Stimulated activated CD8-positive, alpha-beta memory T cell treated with anti-CD3 and anti-CD28 coated beads, Interleukin-2, amount 100 ng/mL, for 1 hour (primary cell): ENCODE data around the gene SLC22A4.

Source experiments
- DNase-seq, 2 donors: peaks; one replicate each; pipeline ENCODE4 v3.0.0-alpha.2; 2020; ENCODE audit warnings: low read depth in 2 of 2

SLC22A4 gene

DNA sequence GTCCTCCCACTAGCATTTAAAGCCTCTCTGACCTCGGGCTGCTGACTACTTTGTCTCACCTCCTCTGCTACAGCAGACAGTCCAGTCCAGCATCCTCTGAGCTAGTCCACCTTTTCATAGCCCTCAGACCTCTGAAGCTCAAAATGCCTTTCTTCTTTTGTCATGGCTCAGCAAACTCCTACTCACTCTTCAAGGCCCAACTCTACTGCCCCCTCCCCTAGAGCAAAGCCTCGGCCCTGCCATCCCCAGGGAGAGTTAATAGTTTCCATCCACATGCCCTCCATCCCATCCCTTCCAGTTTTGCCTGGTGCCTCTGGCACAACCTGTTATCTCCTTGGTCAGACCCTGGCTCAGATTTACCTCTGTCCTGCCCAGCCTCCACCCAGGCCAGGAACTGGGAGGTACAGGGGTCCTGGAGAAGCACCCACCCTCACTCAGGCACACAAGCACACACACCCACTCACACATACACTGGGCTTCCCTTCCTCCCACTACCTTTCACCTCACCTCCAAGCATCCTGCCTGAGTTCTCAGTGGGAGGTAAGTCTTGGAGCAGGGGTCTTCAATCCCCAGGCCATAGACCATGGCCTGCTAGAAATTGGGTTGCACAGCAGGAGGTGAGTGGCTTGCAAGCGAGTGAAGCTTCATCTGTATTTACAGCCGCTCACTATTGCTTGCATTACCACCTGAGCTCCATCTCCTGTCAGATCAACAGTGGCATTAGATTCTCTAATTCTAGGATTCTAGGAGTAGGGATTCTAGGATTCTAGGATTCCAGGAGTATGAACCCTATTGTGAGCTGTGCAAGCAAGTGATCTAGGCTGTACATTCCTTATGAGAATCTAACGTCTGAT, 18.6 kb upstream of the SLC22A4 start:
- no peak for DNase-seq

DNA sequence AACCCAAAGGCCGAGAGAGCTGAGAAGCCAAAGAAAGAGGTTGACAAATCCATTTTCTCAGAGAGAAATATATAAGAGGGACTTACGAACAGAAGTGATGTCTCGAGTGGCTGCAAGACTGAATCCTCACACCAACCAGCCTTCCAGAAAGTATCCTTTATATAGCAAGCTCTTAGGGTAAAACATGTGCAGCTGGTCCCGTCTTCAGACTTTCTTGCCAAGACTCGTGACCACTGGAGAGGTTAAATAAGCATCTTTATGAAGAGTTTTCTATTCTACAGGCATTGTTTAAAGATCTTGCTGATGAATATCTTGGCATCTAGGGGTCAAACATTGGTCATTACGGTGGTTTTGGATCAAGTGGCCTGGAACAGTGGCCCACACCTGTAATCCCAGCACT, 16.9 kb upstream of the SLC22A4 start:
- DNase-seq = no peak

DNA sequence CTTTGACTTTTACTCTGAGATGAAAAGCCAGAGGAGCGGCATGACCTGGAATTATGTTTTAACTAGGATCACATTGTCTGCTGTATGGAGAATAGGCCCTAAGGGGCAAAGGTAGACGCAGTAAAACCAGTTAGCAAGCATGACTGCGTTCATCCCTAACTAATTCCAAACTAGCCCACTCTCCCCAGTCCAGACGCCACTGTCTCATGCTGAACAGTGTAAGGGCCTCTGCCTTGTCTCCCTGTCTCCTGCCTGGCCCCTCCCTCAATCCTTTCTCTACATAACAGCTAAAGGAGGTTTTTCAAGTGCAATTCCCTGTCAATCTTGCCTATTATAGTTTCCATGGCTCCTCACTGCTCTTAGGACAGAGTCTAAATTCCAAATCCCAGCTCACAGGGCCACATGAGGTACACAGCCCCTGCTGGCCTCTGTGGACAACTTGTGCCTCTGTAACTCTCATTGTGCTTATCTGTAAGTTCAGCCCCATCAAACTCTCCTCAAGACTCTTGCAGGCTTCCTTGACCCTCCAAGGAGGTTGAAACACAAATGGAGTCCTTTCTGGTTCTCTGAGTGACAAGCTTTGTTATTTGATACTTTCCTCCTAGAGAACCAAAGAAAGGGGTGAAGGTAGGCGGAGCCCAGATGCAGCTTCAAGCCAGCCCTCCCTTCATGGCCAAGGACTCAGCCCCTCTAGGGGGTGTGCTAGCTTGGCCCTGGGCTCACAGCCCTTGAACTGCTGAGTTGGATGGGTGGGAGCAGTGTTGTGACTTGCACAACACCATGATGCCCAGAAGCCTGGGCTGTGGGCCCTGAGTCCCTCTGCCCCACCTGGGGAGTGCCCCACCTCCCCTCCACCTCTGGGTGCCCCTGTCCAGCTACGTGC, 16.0 kb upstream of the SLC22A4 start:
- no peak for DNase-seq

DNA sequence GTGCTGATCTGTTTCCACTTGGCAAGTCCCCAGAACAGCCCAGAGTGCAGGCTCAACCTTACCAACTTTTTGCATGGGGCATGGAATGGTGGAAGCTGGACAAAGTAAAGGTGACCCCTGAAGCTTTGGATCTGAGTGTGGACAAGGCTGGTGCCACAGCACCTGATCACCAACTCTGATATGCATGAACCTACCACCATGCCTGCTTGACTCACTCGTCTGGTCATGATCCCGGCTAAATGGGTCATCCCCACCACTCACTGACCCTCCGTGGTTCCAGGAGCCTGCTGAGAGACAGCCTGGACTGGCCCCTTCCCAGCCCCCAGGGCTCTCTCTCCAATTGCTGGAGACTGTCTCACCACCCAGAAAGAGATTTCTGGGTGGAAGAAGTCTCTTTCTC, 14.4 kb upstream of the SLC22A4 start:
- no peak for DNase-seq

DNA sequence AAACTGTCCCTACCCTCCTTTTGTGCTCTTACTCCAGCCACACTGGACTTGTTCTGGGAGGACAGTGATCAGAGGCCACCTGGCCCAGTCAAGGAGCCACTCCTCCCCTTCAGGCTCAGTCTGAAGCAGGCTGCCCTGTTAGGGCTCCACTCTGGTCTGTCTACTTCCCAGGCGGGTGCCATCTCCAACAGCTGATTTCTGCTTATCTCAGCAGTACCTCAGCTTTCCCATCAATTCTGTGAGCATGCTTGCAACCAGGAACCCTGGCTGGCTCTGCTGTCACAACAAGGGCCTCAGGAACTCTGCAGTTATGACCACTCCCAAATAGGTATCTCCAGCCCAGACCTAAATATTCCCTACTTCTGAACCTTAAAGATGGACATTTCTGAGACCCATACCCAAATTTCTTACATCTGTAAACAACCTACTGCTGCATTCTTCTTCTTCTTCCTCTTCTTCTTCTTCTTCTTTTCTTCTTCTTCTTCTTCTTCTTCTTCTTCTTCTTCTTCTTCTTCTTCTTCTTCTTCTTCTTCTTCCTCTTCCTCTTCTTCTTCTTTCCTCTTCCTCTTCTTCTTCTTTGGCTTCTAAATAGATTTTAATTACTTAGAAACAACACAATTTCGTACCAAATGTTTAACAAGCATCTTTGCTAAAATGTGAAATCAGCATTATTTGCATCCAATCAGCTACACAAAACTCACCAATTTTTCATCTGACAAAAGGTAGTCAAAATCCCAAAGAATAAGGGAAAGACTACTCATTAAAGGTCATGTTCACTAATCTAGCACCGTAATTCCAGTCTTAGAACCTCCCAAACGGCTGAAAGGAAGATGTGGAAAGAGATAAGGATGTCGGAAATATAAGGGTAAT, 13.6 kb upstream of the SLC22A4 start:
- no peak for DNase-seq

DNA sequence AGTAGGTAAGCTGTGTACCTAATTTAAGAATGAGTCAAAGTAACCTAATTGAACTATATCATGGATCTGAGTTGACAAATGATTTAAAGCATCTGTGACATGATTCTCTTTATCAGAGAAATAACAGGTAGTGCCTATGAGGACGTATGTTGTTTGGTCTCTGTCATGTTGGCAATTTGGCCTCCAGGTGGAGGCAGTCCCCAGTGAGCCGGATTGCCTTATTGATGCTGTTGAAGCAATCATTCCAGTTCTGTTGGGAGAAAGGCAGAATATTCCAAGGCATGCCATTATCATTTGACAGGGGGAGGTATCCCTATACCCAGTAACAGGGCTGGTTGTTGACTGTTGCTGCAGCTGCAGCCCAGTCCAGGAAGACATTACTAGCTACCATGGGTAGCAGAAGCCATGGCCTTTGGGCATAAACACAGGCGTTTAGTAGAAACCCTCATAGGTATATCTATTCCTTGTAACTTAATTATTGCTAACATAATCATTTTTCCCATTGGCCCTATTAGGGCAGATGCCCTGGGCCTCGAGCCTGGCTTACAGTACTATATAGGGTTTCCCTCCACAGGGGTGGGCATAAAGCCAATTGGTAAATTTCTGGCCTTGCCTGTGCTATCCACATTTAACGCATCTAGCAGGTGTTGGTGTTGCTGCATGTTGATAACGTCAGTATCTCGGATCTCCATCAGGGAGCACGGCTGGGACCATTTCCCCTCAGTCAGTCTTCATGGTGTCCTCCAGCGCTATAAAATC, 12.2 kb upstream of the SLC22A4 start:
- no peak for DNase-seq

DNA sequence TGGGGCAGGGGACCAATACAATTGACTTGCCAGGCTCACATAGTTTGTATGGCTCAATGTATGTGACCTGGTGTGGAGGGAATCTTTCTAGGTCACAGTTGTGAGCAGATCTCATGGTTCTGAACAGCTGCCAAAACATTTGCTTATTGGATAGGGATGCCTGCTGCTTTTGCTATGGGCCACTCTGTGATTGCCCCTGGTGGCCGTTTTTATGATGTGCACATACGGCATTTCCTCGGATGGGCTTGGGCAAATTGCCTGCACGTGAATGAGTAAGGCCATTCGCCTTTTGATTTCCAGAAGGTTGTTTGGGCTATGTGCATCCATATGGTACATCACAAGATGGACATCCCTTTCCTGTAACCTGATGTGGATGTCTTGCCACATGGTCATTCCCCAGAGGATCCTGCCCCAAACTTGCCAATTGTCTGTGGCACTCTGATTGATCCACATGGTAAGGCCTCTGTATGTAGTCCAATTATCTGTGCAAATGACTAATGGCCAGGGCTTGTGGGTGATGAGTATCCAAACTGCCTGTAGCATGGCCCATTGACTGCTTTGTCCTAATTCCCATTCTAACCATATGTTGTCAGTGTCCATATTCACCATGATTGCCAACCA, 10.7 kb upstream of the SLC22A4 start:
- no peak for DNase-seq

DNA sequence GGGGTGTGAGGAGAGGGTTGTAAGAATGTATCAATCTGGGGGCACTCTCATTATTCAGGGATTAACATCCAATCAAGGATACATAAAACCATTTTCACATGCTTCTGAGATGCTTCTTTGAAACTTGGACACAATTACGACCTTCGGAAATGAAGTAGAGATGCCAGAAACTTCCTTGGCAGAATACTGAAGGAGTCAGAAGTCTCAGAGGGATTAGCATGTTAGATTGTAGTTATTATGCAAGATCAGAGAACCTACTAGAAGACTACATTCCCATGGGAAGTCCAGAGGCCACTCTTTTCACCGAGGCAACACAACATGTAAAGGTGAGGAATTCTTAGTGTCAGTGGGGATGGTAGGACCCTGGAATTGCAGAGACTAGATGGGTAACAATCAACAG, 5.1 kb upstream of the SLC22A4 start:
- no peak for DNase-seq

DNA sequence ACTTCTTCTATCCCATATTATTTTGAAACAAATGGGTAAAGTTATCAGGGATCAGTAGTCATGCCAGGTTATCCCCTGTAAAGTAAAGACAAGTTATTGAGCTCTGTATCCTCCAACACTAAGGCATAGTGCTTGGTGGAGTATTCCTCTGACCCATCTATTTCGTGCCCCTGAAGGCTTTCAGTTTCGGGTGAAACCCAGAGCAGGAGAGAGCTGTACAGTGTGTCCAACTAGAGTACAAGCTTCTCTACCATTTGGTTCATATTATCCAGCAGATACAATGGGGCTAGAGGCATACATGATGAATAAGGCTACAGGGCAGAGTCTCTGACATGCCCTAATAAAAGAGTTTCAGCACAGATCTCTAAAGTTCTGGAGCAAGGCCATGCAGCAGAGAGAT, 3.2 kb upstream of the SLC22A4 start:
- no peak for DNase-seq

DNA sequence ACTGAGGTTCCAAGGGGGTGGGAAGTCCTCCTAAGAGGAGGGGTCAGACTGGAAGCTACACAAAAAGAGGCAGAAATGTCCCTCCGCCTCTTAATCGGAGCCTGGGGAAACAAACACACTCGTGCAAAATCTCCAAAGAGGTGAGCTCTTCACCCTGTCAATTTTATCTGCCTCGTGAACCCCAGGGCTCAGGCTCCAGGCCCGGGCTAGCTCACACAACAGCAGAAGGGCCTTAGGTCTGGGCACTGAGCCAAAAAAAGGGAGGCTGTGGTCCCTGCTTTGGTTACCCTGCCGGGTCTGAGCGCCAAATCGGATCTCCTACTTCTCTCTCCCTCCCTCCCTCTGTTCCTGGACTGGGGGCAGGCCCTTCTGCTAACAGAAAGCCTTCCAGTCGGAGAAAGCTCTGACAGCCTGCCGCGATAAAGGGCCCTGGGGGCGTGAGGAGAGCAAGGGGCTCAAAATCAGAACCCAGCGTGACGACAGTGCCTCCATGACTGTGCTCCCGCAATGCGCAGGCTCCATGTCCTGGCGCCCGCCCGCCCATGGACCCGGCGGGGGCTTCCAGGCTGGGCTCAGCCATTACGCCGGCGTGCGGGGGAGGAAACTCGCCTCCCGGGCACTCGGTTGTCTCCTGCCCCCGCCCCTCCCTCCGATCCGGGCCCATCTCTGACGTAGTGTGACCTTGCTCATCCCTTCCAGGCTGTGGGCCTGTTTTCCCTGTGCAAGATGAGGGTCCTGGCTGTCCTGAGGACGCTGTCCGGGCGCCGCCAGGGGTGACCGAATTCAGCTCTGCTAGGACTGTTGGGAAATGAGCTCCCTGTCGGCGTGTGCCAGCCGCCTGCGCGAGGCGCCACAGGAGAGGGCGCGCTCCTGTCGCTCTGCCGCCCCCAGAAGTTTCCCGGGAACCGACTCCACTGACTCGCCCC, 865 bp upstream of the SLC22A4 start:
- peak; percentile 27 to 55 for DNase-seq

DNA sequence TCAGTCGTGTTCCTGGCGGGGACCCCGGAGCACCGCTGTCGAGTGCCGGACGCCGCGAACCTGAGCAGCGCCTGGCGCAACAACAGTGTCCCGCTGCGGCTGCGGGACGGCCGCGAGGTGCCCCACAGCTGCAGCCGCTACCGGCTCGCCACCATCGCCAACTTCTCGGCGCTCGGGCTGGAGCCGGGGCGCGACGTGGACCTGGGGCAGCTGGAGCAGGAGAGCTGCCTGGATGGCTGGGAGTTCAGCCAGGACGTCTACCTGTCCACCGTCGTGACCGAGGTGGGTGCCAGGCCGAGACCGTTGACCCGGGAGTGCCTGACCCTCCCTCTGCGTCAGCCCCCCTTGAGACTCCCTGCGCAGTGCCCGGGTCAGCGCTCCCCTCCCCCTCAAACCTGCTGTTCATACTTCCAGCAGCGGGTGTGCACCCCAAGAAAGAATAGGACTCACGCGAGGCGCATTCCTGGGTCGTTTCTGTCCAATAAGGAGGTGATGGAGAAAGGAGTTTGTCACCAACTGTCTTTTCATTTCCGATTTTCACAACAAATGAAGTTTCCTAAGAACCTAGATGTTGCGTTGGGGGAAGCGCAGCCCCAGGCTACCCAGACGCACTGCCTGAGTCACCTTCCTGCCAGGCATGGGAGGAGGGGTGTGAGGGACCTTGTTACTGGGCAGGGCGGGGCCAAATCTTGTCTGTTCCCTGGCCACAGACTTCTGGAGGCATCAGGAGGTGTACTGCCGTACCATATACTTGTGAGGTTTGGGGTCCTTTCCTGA, 722 bp downstream of the SLC22A4 start:
- DNase-seq = peak; percentile 29

DNA sequence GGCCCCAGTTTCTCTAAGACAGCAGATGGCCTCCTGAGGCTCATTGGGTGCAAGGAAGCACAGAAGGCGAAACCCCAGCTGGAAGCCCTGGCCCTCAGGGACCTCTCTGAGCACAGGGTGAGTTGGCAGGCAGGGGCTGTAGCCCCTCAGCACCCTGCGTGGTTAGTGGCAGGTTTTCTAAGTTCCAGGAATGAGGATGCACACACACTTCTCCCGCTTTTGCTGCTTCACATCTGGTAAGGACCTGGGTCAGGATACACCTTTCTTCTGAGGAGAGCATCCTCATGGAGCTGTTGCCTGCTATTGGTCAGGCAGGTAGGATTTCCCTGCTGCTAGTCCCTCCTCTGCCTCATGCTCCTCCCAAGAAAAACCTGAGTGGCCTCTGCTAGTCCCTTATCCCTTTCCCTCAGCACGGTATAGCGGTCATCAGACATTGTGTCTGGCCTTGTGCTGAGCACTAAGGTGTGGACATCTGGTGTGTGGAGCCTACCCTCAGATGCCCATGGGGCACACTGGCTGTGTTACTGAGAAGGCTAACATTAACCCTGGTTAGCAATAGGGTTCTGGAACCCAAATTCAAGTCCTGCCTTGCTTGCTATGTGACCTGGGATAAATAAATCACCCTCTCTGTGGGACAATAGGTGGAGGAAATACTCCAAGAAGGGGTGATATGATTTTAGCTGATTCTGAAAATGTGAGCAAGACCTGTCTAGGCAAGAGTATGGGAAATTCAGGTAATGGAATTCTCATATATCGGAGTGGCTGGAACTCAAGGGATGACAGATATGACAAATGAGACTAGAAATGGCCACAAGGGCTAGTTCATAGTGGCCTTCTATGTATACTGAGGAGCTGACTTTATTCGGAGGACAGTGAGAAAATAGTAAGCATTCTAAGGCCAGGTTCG, 1.6 kb downstream of the SLC22A4 start:
- DNase-seq = no peak

DNA sequence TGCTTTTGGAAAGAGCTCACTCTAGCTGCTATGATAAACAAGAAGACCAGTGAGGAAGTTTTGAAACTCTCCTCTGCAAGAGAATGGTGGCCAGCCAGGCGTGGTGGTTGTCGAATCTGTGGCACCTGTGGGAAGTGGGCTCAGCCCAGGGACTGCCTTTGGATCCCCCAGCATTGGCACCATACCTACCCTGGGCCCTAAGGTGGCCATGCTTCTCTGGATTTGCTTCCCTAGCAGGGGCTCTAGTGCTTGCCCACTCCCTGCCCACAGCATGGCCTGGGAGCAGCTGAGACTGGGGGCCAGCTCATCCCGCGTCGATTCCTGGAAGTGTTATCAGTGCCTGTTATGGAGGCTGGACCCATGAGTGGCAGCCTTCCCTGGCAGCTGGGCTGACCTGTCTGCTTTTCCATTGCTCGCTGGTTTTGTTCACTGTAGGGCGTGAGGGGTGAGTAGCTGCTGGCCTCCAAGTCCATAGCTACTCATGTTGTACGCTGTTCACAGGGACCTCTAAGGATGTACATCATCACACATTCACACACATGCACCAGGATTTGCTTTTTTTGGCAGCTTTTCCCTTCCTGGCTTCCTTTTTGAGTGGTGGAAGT, 2.3 kb downstream of the SLC22A4 start:
- no peak for DNase-seq

DNA sequence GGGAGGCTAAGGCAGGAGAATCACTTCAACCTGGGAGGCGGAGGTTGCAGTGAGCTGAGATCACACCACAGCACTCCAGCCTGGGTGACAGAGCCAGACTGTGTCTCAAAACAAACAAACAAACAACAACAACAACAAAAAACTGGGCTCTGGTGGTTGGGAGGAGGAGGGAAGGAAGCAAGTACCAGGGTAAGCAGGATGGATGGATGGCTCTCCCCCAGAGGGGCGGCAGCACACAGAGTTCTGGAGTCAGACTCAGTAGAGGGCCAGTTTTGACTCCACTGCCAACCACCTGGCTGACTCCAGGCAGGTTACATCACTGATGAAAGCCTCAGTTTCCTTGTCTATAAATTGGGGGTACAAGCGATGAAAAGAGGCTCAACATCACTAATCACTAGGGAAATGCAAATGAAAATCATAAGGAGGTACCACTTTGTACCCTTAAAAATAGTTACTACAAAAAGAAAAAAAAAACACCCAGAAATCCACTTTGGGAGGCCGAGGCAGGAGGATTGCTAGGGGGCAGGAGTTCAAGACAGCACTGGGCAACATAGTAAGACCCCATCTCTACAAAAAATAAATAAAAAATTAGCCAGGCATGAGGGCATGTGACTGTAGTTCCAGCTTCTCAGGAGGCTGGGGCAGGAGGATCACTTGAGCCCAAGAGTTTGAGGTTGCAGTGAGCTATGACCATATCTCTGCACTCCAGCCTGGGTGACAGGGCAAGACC, 3.2 kb downstream of the SLC22A4 start:
- no peak for DNase-seq

DNA sequence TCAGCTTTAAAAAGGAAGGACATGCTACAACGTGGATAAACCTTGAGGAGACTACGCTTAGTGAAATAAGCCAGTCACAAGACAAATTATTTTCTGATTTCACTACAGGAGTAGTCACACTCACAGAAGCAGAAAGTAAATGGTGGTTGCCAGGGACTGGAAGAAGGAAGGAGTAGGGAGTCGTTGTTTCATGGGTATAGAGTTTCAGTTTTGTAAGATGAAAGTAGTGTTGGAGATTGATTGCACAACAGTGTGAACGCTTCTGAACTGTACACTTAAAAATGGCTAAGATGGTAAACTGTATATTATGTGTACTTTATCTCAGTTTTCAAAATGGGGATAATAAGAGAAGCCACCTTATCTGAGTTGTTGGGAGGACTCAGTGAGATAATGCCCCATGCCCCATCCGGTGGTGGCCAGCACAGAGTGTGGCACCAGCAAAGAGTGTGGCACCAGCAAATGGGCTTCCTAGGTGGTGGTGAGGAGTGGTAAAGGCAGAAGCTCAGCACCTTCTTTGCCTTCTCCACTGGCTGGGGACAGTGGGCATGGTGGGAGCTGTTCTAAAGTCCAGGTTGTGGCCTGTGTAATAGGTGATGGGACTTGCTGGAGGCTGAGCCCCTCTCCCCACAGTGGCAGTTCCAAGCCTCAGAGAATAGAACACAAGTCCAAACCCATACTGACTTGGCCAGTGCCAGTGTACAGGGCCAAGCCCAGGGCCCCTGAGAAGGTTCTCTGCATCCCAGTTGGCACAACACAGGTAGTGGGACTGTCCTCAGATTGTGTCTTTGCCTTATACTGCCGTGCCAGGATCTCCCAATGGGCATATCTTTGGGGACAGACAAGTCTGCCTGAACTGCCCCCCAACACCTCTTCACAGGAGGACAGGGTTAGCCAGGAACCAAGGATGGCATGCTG, 4.4 kb downstream of the SLC22A4 start:
- no peak for DNase-seq

DNA sequence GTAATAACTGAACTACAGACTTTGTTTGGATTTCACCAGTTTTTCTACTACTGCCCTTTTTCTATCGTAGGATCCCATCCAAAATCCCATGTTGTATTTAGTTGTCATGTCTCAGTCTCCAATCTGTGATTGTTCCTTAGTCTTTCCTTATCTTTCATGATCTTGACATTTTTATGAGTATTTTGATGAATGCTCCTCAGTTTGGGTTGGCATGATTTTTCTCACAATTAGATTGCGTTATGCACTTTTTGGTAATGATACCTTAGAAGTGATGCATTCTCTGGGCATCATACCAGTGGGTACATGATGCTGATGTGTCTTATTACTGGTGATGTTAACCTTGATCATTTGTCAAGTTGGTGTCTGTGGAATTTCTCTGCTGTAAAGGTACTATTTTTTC, 5.7 kb downstream of the SLC22A4 start:
- no peak for DNase-seq
